ENCODE results near the gene ARHGDIB.

The ARHGDIB gene

DNA sequence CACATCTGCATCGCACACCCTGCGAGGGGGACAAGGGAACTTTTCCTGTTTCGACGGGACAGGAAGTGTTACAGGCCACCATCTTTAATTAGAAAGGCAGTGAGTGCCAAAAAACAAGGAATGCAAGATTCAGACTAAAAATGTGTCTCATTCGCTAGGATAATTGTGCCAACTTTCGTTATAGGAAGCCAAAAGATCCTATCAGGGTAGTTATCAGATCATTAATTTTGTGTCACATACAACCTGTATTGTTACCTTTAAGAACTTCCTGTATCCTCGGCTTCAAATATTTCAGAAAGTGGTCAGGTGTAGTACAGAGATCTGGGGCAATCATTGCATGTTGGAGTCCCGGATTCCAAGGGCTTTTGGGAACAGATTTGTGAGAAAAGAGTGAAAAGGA lies 56.5 kb downstream of the ARHGDIB start:
- TF ChIP-seq EP300 (IDR thresholded peaks at IDR 0.05; ENCODE audit: borderline replicate concordance) (no peak), EGR1 (IDR thresholded peaks at IDR 0.05) (no peak), TCF12 (IDR thresholded peaks at IDR 0.05; ENCODE audit: low read depth) (no peak), YY1 (IDR thresholded peaks at IDR 0.05; ENCODE audit: low read depth) (no peak), ZBTB7A (IDR thresholded peaks at IDR 0.05; ENCODE audit: low read depth) (no peak), NFIC (IDR thresholded peaks at IDR 0.05) (no peak), CEBPB (IDR thresholded peaks at IDR 0.05) (no peak)
- TF ChIP-seq, protein P1, sequence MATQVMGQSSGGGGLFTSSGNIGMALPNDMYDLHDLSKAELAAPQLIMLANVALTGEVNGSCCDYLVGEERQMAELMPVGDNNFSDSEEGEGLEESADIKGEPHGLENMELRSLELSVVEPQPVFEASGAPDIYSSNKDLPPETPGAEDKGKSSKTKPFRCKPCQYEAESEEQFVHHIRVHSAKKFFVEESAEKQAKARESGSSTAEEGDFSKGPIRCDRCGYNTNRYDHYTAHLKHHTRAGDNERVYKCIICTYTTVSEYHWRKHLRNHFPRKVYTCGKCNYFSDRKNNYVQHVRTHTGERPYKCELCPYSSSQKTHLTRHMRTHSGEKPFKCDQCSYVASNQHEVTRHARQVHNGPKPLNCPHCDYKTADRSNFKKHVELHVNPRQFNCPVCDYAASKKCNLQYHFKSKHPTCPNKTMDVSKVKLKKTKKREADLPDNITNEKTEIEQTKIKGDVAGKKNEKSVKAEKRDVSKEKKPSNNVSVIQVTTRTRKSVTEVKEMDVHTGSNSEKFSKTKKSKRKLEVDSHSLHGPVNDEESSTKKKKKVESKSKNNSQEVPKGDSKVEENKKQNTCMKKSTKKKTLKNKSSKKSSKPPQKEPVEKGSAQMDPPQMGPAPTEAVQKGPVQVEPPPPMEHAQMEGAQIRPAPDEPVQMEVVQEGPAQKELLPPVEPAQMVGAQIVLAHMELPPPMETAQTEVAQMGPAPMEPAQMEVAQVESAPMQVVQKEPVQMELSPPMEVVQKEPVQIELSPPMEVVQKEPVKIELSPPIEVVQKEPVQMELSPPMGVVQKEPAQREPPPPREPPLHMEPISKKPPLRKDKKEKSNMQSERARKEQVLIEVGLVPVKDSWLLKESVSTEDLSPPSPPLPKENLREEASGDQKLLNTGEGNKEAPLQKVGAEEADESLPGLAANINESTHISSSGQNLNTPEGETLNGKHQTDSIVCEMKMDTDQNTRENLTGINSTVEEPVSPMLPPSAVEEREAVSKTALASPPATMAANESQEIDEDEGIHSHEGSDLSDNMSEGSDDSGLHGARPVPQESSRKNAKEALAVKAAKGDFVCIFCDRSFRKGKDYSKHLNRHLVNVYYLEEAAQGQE (IDR thresholded peaks at IDR 0.05; ENCODE audit: low read depth), result no peak
- TF ChIP-seq, protein P2, sequence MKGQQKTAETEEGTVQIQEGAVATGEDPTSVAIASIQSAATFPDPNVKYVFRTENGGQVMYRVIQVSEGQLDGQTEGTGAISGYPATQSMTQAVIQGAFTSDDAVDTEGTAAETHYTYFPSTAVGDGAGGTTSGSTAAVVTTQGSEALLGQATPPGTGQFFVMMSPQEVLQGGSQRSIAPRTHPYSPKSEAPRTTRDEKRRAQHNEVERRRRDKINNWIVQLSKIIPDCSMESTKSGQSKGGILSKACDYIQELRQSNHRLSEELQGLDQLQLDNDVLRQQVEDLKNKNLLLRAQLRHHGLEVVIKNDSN (IDR thresholded peaks at IDR 0.05), result no peak
- TF ChIP-seq, protein P3, sequence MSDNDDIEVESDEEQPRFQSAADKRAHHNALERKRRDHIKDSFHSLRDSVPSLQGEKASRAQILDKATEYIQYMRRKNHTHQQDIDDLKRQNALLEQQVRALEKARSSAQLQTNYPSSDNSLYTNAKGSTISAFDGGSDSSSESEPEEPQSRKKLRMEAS (IDR thresholded peaks at IDR 0.05), result no peak

DNA sequence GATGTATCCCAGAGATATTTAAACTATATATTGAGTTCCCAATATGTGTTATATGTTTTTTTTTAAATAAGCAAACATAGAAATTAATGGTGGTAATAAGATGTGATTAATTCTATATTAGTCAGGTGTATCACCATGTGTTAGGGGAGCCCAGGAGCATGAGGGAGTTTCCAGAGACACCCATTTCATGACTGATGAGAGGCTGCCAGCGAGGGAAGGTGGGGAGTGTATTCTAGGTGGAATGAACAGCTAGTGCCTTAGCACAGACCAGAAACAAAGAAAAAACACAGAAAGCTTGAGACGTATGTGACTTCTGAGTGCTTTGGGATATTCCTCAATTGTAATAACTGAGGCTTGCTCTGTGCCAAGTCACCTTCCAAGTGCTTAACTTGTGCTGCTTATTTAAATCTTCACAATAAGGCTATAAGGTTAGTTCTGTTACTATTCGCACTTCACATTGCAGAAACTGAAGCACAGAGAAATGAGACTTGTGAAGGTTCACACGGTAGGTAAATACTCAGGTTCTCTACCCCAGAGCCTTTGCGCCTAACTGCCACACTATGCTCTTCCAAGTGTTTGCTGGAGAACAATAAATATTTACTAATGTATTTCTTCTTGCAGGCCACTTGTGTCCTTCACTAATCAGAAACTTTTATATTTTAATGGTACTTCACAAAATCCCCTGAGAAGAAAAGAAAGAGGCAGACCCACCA lies 57.9 kb downstream of the ARHGDIB start:
- TF ChIP-seq EGR1 (IDR thresholded peaks at IDR 0.05) (no peak), YY1 (IDR thresholded peaks at IDR 0.05; ENCODE audit: low read depth) (no peak), TCF12 (IDR thresholded peaks at IDR 0.05; ENCODE audit: low read depth) (no peak), CREB1 (IDR thresholded peaks at IDR 0.05; ENCODE audit: low read depth) (no peak), CEBPB (IDR thresholded peaks at IDR 0.05) (no peak), EP300 (IDR thresholded peaks at IDR 0.05; ENCODE audit: borderline replicate concordance) (no peak), NFIC (IDR thresholded peaks at IDR 0.05) (no peak), TAF1 (IDR thresholded peaks at IDR 0.05; ENCODE audit: low read depth) (no peak), TEAD4 (IDR thresholded peaks at IDR 0.05) (no peak), ZBTB7A (IDR thresholded peaks at IDR 0.05; ENCODE audit: low read depth) (no peak), RAD21 (IDR thresholded peaks at IDR 0.05; ENCODE audit: low read depth) (no peak), FOXM1 (IDR thresholded peaks at IDR 0.05; ENCODE audit: borderline replicate concordance, low read depth) (no peak)
- TF ChIP-seq, protein P3 (IDR thresholded peaks at IDR 0.05), result no peak
- TF ChIP-seq, protein P1 (IDR thresholded peaks at IDR 0.05; ENCODE audit: low read depth), result no peak
- TF ChIP-seq, protein P2 (IDR thresholded peaks at IDR 0.05), result no peak

DNA sequence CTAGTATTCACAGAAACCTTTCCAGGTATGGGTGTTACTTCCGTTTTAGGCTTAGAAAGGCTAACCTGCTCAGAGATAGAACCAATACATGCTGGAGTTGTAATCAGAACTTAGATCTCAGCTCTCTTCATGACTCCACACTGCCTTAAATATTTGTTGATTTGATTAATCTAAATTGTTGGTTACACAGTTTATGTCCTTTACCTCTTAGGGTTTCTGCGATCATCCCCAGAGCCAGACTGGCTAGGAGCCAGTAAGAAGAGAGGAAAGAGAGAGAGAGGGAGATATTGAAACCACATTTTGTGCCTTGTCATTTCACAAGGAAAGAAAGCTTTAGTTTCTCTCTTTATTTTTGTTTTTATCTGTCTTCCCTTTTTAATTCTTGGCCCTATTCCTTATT lies 58.9 kb downstream of the ARHGDIB start:
- TF ChIP-seq NFIC (IDR thresholded peaks at IDR 0.05) (no peak), TEAD4 (IDR thresholded peaks at IDR 0.05) (no peak), EP300 (IDR thresholded peaks at IDR 0.05; ENCODE audit: borderline replicate concordance) (no peak), CEBPB (IDR thresholded peaks at IDR 0.05) (no peak), TCF12 (IDR thresholded peaks at IDR 0.05; ENCODE audit: low read depth) (no peak), RAD21 (IDR thresholded peaks at IDR 0.05; ENCODE audit: low read depth) (no peak), FOXM1 (IDR thresholded peaks at IDR 0.05; ENCODE audit: borderline replicate concordance, low read depth) (no peak), ZBTB7A (IDR thresholded peaks at IDR 0.05; ENCODE audit: low read depth) (no peak), EGR1 (IDR thresholded peaks at IDR 0.05) (no peak), TAF1 (IDR thresholded peaks at IDR 0.05; ENCODE audit: low read depth) (no peak), YY1 (IDR thresholded peaks at IDR 0.05; ENCODE audit: low read depth) (no peak), CREB1 (IDR thresholded peaks at IDR 0.05; ENCODE audit: low read depth) (no peak)
- TF ChIP-seq, protein P3 (IDR thresholded peaks at IDR 0.05), result no peak
- TF ChIP-seq, protein P1 (IDR thresholded peaks at IDR 0.05; ENCODE audit: low read depth), result no peak
- TF ChIP-seq, protein P2 (IDR thresholded peaks at IDR 0.05), result no peak

All from Ishikawa (cell line).